Body of pancreas (tissue), 4 donors: ENCODE data around the gene PHB1. TPM values are rescaled to one million over a fixed set of nuclear protein-coding genes. Genes with fewer than 3 reads are reported as not detected.
"Not testable (repeated sequence)": the region's sequence is repeated elsewhere in the genome, so short reads cannot be mapped to it uniquely, and the experiment has no call there.

Source experiments
- ATAC-seq: fragments of 150-250 bp; one replicate; pipeline ENCODE4 v1.9.1; 2016
- DNase-seq, 4 donors: peaks; one replicate each; pipeline ENCODE4 v3.0.0-alpha.2; 2019
- H3K27ac ChIP-seq, 4 donors: fragments of 200-600 bp; sonication (generic); 1 replicate in 3 of 4; 2 replicates in 1 of 4; pipeline versions ENCODE4 v1.5.1 to v1.6.1; 2016 to 2019; ENCODE audit warnings: mild to moderate bottlenecking in 1 of 4, mixed read lengths in 1 of 4, moderate library complexity in 1 of 4
- H3K27me3 ChIP-seq, 2 donors: fragments of 200-600 bp; sonication (generic); one replicate each; pipeline ENCODE4 v1.6.0; 2016; ENCODE audit warnings: mild to moderate bottlenecking in 1 of 2
- H3K36me3 ChIP-seq, 2 donors: fragments of 200-600 bp; sonication (generic); replicated peaks in 1 of 2; 2 replicates each; pipeline ENCODE4 v1.5.1; 2016; ENCODE audit warnings: low read depth in 2 of 2; ENCODE audit not compliant: insufficient read depth in 1 of 2
- H3K4me1 ChIP-seq: fragments of 200-600 bp; sonication (generic); one replicate; pipeline ENCODE4 v1.6.0; 2016
- H3K4me3 ChIP-seq, 2 donors: fragments of 200-600 bp; sonication (generic); 1 replicate in 1 of 2; 2 replicates in 1 of 2; pipeline ENCODE4 v1.5.1; 2016 to 2019
- H3K9me3 ChIP-seq, 3 donors: fragments of 200-600 bp; sonication (generic); 1 replicate in 2 of 3; 2 replicates in 1 of 3; pipeline ENCODE4 v1.5.1; 2016
- POLR2A ChIP-seq, 3 donors: fragments of 450-650 bp; IDR thresholded peaks; one replicate each; pipeline ENCODE4 v1.6.1; 2016; ENCODE audit warnings: antibody characterized with exemption in 3 of 3, mild to moderate bottlenecking in 2 of 3
- WGBS, 2 donors: methylation state at CpG; one replicate each; pipeline ENCODE4 v1.1.5; 2017; 5-methylcytosine and 5-hydroxymethylcytosine counted together
- intact Hi-C: fragments of 100-400 bp; cut with DNase I; formaldehyde crosslinking; loops from one replicate; pipeline ENCODE4 v1.15.1; 2023
- total RNA-seq, 2 donors: library from RNA; depleted of rRNA; stranded (reverse); fragments of >200 nt; gene quantifications; one replicate each; pipeline ENCODE4 v1.1.0, GENCODE V29; 2016
- TF ChIP-seq, protein P1 (sequence below), 7 experiments: fragments of 450-650 bp in 4 of 7; fragments of 200-600 bp in 3 of 7; sonication (generic) in 3 of 7; IDR thresholded peaks; one replicate each; pipeline ENCODE4 v1.5.1; 2016 to 2019; ENCODE audit warnings: antibody characterized with exemption in 7 of 7

The PHB1 gene
- total RNA-seq, 2 donors from 2014 or later = 37.1 to 38.6 TPM

DNA sequence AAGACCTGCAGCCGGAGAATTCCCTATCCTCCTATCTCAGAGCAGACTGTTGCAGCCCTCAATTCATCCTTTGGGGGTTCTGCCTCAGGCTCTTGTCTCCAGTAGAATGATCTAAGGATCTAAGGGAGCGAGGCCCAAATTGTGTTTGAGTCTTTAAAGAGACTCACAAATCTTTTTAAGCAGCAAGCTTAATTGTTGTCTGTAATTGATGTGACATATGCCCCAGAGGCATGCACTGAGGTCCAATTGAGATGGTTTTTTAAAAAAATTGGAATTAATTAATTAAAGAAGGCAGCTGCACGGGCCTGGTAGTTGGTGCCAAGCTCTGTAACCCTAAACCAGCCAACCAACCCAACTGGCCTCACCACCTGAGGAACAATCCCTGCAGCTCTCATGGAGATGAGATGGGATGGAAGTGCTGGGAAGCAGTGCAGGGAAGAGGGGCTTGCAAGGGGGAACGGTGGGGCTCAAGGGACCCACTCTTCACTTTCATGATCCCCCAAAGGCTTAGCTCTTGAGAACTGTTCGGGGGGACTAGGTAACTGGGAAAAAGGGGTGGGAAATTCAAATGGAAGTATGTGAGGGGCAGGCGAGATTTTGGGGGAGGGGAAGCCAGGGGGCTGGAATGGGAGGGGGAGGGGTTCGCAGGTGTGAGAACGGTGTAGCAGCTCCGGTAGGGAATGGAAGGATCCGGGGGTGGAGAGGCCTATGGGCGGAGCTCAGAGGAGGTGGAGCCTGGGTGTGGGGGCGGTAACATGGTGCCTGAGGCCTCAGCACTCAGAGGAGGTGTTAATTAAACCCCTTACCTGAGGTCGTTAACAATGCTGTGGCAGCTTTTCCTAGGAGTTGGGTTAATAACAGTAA, 43.5 kb downstream of the PHB1 start:
- 55 to 56% methylated on average over 13 of the region's 13 CpGs for WGBS, 2 donors

DNA sequence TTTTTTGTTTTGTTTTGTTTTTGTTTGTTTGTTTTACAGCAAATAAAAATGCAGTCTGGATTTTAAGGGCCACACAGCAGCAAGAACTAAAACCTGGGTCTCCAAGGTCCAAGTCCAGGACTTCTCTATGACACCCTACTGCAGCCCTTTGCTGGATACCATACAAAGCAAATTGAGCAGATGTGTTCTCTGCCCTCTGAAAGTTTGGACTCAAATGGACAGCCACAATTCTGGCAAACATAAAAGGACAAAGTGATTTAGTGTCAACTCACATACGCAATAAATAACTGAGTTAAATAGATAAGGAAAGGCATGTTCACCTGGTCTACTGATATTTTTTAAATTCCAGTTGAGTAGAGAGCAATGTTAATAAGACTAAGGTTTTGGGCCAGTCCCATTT, 44.9 kb downstream of the PHB1 start:
- Histone ChIP-seq H3K36me3 (no peaks in the 10 kb centered on the region), H3K4me3 (no peak overlapping the region), H3K27me3 (no peaks in the 10 kb centered on the region), H3K27ac (no peak overlapping the region), H3K9me3 (no peaks in the 10 kb centered on the region), H3K4me1 (no peaks in the 10 kb centered on the region)
- DNase-seq (no peak), ATAC-seq (no peak)
- intact Hi-C loops = no loop called here
- TF ChIP-seq, protein P1, sequence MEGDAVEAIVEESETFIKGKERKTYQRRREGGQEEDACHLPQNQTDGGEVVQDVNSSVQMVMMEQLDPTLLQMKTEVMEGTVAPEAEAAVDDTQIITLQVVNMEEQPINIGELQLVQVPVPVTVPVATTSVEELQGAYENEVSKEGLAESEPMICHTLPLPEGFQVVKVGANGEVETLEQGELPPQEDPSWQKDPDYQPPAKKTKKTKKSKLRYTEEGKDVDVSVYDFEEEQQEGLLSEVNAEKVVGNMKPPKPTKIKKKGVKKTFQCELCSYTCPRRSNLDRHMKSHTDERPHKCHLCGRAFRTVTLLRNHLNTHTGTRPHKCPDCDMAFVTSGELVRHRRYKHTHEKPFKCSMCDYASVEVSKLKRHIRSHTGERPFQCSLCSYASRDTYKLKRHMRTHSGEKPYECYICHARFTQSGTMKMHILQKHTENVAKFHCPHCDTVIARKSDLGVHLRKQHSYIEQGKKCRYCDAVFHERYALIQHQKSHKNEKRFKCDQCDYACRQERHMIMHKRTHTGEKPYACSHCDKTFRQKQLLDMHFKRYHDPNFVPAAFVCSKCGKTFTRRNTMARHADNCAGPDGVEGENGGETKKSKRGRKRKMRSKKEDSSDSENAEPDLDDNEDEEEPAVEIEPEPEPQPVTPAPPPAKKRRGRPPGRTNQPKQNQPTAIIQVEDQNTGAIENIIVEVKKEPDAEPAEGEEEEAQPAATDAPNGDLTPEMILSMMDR (IDR thresholded peaks at IDR 0.05) = no peak
- TF ChIP-seq POLR2A (IDR thresholded peaks at IDR 0.05) = no peak
- 52 to 71% methylated on average over 1 of the region's 1 CpG for WGBS, 2 donors

More for the DNA sequence above, 43.5 kb downstream of the PHB1 start:
- DNase-seq = no peak
- H3K36me3 ChIP-seq = no peaks in the 10 kb centered on the region
- no peak for ATAC-seq
- H3K4me3 ChIP-seq = no peak overlapping the region
- intact Hi-C loops = no loop called here
- no peaks in the 10 kb centered on the region for H3K27me3 ChIP-seq
- H3K27ac ChIP-seq = no peak overlapping the region
- TF ChIP-seq POLR2A (IDR thresholded peaks at IDR 0.05) = no peak
- TF ChIP-seq, protein P1 (IDR thresholded peaks at IDR 0.05) = no peak
- H3K4me1 ChIP-seq = no peaks in the 10 kb centered on the region
- H3K9me3 ChIP-seq = no peaks in the 10 kb centered on the region

DNA sequence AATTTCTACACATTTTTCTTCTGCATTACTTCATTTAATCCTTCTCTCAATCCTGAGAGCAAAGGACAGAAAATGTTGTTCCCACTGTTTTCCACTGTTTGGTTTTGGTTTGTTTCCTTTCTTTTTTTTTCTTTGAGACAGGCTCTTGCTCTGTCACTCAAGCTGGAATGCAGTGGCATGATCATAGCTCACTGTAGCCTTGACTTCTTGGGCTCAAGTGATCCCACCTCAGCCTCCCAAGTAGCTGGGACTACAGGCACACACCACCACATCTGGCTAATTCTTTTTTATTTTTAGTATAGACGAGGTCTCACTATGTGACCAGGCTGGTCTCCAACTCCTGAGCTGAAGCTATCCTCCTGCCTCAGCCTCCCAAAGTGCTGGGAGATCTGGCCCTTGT, 45.6 kb downstream of the PHB1 start:
- H3K4me3 ChIP-seq = no peak overlapping the region
- DNase-seq (no peak), ATAC-seq (no peak)
- WGBS, 2 donors = 58 to 64% methylated on average over 1 of the region's 1 CpG
- no peaks in the 10 kb centered on the region for H3K36me3 ChIP-seq
- intact Hi-C loops = no loop called here
- H3K27ac ChIP-seq = no peak overlapping the region
- TF ChIP-seq POLR2A (IDR thresholded peaks at IDR 0.05) = no peak
- TF ChIP-seq, protein P1 (IDR thresholded peaks at IDR 0.05) = no peak
- H3K27me3 ChIP-seq = no peaks in the 10 kb centered on the region
- H3K4me1 ChIP-seq = no peaks in the 10 kb centered on the region
- no peaks in the 10 kb centered on the region for H3K9me3 ChIP-seq

DNA sequence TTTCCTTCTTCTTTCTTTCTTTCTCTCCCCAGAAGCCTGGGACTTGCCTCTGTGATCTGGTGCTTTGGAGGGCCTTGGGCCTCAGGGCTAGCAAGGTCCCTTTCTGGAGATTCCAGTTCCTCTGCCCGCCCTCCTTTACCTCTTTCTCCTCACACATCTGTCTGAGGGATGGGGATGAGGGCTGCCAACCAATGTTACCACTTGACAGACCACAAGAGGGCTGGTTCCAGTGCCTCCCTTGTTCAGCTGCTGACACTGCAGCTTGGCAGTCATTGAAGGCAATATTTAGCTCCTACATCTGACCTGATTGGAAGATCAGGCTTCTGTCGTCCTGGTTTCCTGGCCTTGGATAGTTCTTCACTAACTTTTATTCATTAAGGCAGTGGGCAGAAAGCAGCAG, 49.0 kb downstream of the PHB1 start:
- H3K27ac ChIP-seq = no peak overlapping the region
- no peak overlapping the region for H3K4me3 ChIP-seq
- TF ChIP-seq POLR2A (IDR thresholded peaks at IDR 0.05) = no peak
- TF ChIP-seq, protein P1 (IDR thresholded peaks at IDR 0.05) = peak in 1 of 7 experiments; percentile 8
- ATAC-seq (no peak), DNase-seq (peak in 2 of 4 donors; percentile 13 to 19)
- H3K9me3 ChIP-seq = no peaks in the 10 kb centered on the region
- H3K4me1 ChIP-seq = peaks cover 2% of the 10 kb centered on the region
- 23 to 45% methylated on average over 2 of the region's 2 CpGs for WGBS, 2 donors
- intact Hi-C loops = no loop called here
- H3K27me3 ChIP-seq = no peaks in the 10 kb centered on the region
- H3K36me3 ChIP-seq = no peaks in the 10 kb centered on the region

DNA sequence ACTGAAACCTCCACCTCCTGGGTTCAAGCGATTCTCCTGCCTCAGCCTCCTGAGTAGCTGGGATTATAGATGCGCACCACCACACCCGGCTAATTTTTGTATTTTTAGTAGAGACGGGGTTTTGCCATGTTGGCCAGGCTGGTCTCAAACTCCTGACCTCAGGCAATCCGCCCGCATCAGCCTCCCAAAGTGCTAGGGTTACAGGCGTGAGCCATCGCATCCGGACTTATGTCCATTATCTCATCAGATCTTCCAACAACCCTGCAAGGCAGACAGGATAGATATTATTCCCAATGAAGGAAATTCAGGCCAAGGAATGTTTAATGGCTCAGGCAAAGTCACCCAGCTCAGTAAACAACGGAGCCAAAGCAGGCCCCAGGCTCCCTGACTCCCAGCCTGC, 49.6 kb downstream of the PHB1 start:
- H3K36me3 ChIP-seq, H3K4me1 ChIP-seq, ATAC-seq, H3K27me3 ChIP-seq, H3K27ac ChIP-seq, H3K4me3 ChIP-seq, H3K9me3 ChIP-seq, intact Hi-C loops: not testable (repeated sequence)
- 84 to 85% methylated on average over 8 to 10 of the region's 10 CpGs for WGBS, 2 donors
- DNase-seq = peak in 1 of 4 donors; percentile 2
